Stimulated activated CD8-positive, alpha-beta memory T cell treated with anti-CD3 and anti-CD28 coated beads, Interleukin-15, amount 100 ng/mL, for 1 hour (primary cell): ENCODE results near the gene PARD3B.

Experiments used
- DNase-seq: peaks from one replicate; pipeline ENCODE4 v3.0.0-alpha.2; 2020; ENCODE audit warnings: low read depth

Gene PARD3B

GRCh38 chr2:204706939-204707338, 161.7 kb downstream of the PARD3B start:
- DNase-seq: no peak

DNA sequence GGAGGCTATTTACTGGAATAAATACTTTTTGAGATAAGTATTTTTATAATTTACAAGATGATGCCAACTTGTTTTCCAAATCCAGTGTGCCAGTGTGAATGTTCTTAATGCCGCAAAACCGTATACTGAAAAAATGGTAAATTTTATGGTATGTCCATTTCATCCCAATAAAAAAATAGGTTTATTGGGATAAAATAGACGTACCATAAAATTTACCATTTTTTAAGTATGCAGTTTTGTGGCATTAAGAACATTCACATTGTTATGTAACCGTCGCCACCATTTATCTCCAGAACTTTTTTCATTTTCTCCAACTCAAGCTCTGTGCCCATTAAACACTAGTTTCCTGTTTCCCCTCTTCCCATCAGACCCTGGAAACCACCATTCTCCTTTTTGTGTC, 167.9 kb downstream of the PARD3B start:
- DNase-seq: no peak

- DNase-seq: no peak
Observed at GRCh38 chr2:204715361-204715760, 170.1 kb downstream of the PARD3B start.

- DNase-seq: no peak
Observed at GRCh38 chr2:204717591-204717990, 172.3 kb downstream of the PARD3B start.

GRCh38 chr2:204718607-204719006, 173.3 kb downstream of the PARD3B start:
- DNase-seq: no peak

DNA sequence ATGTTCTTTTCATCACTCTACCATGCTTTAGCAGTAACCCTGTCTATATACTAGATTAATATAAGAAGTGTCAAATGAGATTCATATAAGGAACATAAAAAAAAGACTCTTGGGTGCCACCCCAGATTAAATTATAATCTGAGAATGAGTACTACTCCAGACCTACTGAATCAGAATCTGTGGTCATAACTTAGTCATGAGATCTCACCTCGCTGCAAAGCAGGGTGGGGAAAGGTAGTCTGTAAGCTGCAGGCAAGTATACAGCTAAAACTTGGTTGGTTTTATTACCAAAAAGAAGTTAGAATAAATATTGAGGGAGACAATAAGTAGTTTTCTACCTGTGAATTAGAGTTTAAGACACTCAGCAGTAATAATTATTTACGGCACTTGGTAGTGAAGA, 175.6 kb downstream of the PARD3B start:
- DNase-seq: no peak

GRCh38 chr2:204722207-204722606, 176.9 kb downstream of the PARD3B start:
- no peak for DNase-seq

DNA sequence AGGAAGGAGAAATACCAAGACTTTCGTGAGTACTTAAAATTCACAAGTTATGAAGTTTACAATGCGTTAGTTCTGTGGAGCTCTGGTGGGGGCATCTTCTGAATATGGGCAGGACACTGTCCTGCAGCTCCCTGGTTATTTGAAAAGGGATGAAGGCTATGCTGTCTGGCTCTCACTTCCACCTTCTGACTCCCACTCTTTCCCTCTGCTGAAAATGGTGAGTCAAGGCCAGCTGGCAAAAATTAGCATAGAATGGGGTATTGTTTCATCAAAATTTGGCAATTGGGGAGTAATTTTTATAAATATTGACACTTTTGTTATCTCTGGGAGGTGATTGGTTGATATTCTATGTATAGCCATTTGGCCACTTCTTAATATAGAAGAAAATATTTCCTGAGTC, 177.4 kb downstream of the PARD3B start:
- DNase-seq: no peak

- no peak for DNase-seq
Observed at GRCh38 chr2:204725693-204726360, 180.6 kb downstream of the PARD3B start.

DNA sequence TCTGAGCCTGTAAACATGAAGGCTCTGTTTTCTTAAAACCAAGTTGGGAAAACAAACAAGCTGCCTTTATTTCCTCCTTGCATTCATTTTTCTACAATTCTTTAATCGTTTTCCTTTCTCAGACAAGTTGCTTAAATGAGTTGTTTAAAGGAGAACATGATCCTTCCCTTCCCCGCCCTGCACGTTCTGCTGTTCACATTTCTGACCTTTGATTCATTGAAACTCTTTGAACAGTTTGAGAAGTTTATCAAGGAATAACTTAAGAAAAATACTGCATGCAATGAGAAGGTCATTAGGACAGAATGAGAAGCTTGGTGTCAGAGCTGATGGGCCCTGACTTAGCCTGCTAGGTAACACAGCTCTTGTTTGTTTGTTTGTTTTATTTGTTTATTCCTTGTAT, 181.6 kb downstream of the PARD3B start:
- no peak for DNase-seq

GRCh38 chr2:204727368-204727767, 182.1 kb downstream of the PARD3B start:
- DNase-seq: no peak

- no peak for DNase-seq
Observed at GRCh38 chr2:204730603-204731002, 185.3 kb downstream of the PARD3B start.

GRCh38 chr2:204732019-204732418, 186.7 kb downstream of the PARD3B start:
- no peak for DNase-seq

DNA sequence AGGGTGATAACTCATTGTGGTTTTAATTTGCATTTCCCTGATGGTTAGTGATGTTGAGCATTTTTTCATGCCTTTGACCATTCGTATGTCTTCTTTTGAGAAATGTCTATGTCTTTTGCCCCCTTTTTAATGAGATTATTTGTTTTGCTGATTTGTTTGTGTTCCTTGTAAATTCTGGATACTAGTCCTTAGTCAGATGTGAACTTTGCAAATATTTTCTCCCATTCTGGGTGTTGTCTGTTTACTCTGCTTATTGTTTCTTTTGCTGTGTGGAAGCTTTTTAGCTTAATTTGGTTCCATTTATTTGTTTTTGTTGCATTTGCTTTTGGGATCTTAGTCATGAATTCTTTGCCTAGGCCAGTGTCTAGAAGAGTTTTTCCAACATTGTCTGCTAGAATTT, 192.0 kb downstream of the PARD3B start:
- no peak for DNase-seq

DNA sequence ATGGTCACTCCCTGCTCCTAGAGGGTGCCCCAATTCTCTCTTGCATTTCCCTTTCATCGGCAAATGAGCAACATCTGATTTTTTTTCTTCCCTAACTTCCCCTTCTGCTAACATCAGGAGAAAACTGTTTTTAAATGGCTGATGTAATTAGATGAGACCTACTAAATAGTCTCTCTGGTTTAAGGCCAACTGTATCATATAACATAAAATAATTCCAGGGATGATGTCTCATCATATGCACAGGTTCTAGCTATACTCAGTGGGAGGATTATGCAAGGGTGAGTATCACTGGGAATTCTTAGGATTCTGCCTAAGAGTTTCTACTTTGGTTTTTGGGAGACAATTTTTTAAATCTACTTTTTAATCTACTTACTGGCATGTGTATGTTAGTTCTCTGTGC, 193.4 kb downstream of the PARD3B start:
- no peak for DNase-seq

- no peak for DNase-seq
Observed at GRCh38 chr2:204743393-204743960, 198.2 kb downstream of the PARD3B start.

GRCh38 chr2:204744506-204744905, 199.2 kb downstream of the PARD3B start:
- DNase-seq: no peak

GRCh38 chr2:204748286-204748685, 203.0 kb downstream of the PARD3B start:
- no peak for DNase-seq

- no peak for DNase-seq
Observed at GRCh38 chr2:204749319-204749718, 204.0 kb downstream of the PARD3B start.

DNA sequence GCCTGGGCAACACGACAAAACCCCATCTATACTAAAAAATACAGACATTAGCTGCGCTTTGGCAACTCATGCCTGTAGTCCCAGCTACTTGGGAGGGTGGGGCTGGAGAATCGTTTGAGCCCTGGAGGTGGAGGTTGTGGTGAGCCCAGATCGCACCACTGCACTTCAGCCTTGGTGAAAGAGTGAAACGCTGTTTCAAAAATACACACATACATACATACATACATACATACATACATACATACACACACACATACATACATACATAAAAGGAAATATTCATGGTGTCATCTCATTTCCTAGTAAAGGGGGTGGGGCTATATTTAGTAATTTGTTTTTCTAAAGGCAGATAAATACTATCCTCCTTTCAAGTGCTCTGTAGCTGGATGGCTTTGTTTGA, 205.1 kb downstream of the PARD3B start:
- no peak for DNase-seq

DNA sequence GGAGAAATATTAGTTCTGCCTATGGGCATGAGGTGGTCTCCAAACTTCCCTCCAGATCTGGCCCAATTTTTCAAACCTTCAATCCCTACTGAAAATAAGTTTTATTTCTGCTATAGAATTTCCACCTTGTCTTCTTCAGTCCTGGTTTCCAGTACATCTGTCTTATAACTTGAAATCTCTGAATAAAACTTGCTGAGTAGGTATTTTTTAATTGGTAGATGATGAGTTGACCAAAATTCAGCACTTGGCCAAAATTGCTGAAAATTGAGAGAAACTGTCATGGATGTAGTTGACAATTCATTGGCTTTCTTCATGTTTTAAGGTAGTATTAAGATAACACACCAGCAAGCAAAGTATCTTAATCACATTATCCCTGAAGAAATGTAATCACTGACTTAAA, 206.2 kb downstream of the PARD3B start:
- DNase-seq: no peak

GRCh38 chr2:204753841-204754240, 208.6 kb downstream of the PARD3B start:
- no peak for DNase-seq

GRCh38 chr2:204754898-204755297, 209.6 kb downstream of the PARD3B start:
- no peak for DNase-seq

DNA sequence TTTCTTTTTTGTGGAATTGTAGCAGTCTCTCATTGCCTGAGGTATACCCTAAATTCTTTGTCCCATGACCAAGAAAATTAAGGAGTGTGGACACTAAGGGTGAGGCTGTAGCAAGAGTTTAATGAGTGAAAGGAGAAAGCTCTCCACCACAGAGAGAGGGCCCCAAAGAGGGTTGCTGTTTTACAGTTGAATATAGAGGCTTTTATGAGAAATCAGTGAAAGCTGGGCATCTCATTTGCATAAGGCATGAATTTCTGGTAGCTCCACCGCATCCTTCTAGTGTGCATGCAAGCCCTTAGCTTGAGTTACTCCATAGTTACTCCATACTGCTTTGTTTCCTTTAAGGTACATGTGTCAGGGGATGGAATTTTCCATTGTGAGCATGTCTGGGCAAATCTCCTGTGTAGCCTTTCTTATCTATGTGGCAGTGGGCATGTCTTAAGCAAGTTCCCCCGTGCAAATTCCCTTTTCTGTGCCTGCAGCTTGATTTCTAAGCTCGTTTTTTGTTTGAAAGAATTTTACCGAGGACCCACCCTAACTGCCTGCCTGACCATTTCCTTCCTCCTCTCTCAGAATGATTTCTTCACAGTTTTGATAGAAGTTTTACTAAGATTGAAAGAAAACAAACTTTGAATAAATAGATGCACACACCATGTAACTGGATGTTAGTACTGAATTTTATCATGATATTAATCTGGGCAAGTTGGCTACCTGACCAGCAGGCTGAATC, 218.9 kb downstream of the PARD3B start:
- no peak for DNase-seq
